GM18909 (cell line): Measurements from ENCODE around the gene TICRR.

Experiments used
- ATAC-seq: cut with Tn5 transposase; IDR thresholded peaks from one replicate; pipeline ENCODE4 v1.9.1; 2021; ENCODE audit warnings: mild to moderate bottlenecking; ENCODE audit not compliant: unreplicated experiment, poor library complexity

Gene TICRR

DNA sequence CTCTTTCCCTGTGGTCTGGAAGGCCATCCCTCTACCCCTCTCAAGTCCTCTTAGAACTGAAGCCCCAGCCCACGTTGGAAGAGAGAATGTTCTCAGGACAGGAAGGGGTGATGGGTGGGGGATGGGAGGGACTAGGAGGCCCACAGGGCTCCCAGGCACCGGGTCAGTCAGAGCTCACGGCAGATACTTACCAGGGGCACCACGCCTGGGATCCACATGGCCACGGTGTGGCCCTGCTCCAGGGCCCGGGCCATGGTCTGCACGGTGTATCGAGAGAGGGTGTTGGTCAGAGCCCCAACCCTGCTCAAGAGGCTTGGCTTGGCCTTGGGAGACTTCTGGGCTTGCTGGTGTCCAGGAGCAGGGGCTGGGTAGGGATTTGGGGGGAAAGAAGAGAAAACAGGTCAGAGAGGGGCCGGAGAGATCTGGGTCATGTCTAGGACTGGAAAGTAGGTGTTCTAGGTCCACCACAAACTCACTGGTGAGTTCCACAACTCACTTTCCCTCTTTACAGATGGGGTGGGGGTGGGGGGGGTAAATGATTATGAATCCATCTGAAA, 94.1 kb downstream of the TICRR start:
- ATAC-seq: no peak

GRCh38 chr15:89669941-89670340, 94.7 kb downstream of the TICRR start:
- no peak for ATAC-seq

- no peak for ATAC-seq
These were observed 95.8 kb downstream of the TICRR start for GRCh38 chr15:89670971-89671560.

DNA sequence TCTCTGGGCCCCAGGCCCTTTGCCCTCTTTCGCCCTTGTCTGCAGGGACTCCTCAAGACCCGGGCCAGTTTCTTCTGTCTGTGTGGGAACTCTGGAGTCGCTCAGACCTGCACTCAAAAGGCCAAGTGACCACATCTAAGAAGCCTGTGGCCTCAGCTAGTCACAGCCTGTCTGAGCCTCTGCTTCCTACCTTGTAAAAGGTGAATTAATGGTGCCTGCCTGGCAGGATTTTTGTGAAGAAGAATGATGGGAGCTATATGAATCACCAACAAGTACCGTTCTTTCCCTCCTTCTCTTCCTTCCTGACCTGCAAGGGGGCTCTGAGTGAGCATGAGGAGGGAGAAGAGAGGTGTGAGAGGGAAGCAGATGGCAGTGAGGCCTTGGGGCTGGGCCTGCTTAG, 96.4 kb downstream of the TICRR start:
- no peak for ATAC-seq

- ATAC-seq: no peak
These were observed 97.2 kb downstream of the TICRR start for GRCh38 chr15:89672221-89673164.

DNA sequence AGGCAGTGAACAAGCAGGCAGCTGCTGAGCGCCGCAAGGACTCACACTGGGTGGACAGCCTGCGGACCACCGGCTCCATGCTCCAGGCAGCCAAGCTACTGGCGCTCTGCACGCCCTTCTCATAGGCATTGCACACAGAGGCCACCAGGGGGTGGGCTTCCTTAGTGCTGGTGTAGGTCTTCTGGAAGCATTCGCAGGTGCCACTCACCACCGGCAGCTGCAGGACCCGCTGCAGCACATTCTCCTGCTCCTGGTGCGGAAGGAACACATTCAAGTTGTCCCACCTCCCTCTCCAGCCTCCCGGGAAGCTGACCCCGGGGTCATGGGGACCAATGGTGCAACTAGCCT, 97.9 kb downstream of the TICRR start:
- ATAC-seq: no peak

DNA sequence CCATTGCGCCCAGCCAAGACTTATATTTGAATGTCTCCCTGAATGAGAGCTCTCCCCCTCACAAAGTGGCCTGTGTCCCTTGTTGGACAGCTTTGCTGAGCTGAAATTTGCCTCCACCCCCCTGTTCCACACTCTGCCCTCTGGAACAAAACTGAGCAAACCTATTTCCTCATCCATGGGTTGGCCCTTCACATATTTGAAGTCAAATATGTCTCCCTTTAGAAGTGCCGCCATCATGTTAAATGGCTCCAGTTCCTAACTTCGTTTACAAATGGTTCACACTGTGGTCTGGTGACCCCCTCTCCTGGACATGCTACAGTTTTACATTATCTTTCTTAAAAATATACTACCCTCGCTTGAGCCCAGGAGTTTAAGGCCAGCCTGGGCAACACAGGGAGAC, 99.3 kb downstream of the TICRR start:
- ATAC-seq: no peak

- ATAC-seq: no peak
These were observed 100.3 kb downstream of the TICRR start for GRCh38 chr15:89675606-89676005.

DNA sequence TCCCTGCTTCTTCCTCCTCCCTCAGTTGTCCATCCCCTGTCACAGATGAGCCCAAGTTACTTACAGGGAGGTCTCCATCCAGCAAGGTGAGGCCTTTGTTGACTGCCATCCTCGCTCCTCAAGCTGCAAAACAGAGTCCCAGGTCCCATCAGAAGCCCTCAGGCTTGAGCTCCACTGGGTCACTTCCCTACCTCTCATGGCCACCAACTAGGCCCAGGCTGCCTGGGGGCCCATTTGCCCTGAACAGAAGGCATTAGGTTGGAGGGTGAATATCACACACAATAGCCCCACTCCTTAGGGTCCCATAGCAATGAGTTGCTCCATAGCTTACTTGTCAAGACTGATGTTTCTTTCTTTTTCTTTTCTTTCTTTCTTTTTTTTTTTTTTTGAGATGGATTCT, 102.1 kb downstream of the TICRR start:
- no peak for ATAC-seq
